ENCODE measurements around the gene SCD. TPM values are rescaled to one million over a fixed set of nuclear protein-coding genes. Genes with fewer than 3 reads are reported as not detected.

The SCD gene
- total RNA-seq, 1 experiment from 2014 or later, result 518 TPM

GRCh38 chr10:100355086-100355485, 8.1 kb downstream of the SCD start:
- Histone ChIP-seq H3K4me1 (replicated peaks; ENCODE audit: insufficient read depth) (peaks cover 19% of the 10 kb centered on the region), H4K20me1 (ENCODE audit: insufficient read depth) (0 out of 2 replicates have a peak, but pooled peaks cover 8% of the 10 kb centered on the region), H3K79me2 (ENCODE audit: low read depth) (peaks cover 54% of the 10 kb centered on the region), H2AFZ (no peak overlapping the region), H3K36me3 (ENCODE audit: low read depth) (peaks cover 67% of the 10 kb centered on the region), H3K4me3 (no peak overlapping the region), H3F3A (ENCODE audit: insufficient read depth, low read depth) (peaks cover 45% of the 10 kb centered on the region; the same call in 1 of the 2 replicates), H3K27ac (no peak overlapping the region), H3K9me3 (ENCODE audit: insufficient read depth, low read depth) (no peaks in the 10 kb centered on the region), H3K9me2 (ENCODE audit: insufficient read depth) (no peaks in the 10 kb centered on the region), H3K27me3 (ENCODE audit: insufficient read depth, low read depth) (no peaks in the 10 kb centered on the region), H3K4me2 (no peak overlapping the region)
- ChIA-PET CTCF (no interaction called here), POLR2A (ENCODE audit: unreplicated experiment) (interaction anchor here (0.7 kb wide), 1 partner anchor 16 kb away, joined by 4 read pairs; no protein-coding TSS in a partner anchor)
- no TSS peak for BruUV-seq (replicated peaks)
- DNase-seq, result no peak
- TF ChIP-seq EZH2 (IDR thresholded peaks at IDR 0.05; ENCODE audit: low read depth) (no peak), CTCF (conservative IDR thresholded peaks at IDR 0.05) (no peak)
- intact Hi-C loops (cut with micrococcal nuclease; ENCODE audit: unreplicated experiment), result no loop called here

- Histone ChIP-seq H3K4me2 (no peak overlapping the region), H3F3A (ENCODE audit: insufficient read depth, low read depth) (peaks cover 51% of the 10 kb centered on the region), H3K4me1 (replicated peaks; ENCODE audit: insufficient read depth) (peaks cover 7% of the 10 kb centered on the region), H3K79me2 (ENCODE audit: low read depth) (peaks cover 42% of the 10 kb centered on the region), H2AFZ (no peak overlapping the region), H3K27me3 (ENCODE audit: insufficient read depth, low read depth) (no peaks in the 10 kb centered on the region), H3K9me3 (ENCODE audit: insufficient read depth, low read depth) (no peaks in the 10 kb centered on the region), H3K36me3 (ENCODE audit: low read depth) (peaks cover 57% of the 10 kb centered on the region), H4K20me1 (ENCODE audit: insufficient read depth) (no peaks in the 10 kb centered on the region), H3K4me3 (no peak overlapping the region), H3K9me2 (ENCODE audit: insufficient read depth) (no peaks in the 10 kb centered on the region), H3K27ac (no peak overlapping the region)
- ChIA-PET CTCF (no interaction called here), POLR2A (ENCODE audit: unreplicated experiment) (no interaction called here)
- no TSS peak for BruUV-seq (replicated peaks)
- TF ChIP-seq CTCF (conservative IDR thresholded peaks at IDR 0.05) (no peak), EZH2 (IDR thresholded peaks at IDR 0.05; ENCODE audit: low read depth) (no peak)
- intact Hi-C loops (cut with micrococcal nuclease; ENCODE audit: unreplicated experiment), result no loop called here
- DNase-seq, result no peak
Measured at GRCh38 chr10:100356067-100357017, 9.3 kb downstream of the SCD start.

DNA sequence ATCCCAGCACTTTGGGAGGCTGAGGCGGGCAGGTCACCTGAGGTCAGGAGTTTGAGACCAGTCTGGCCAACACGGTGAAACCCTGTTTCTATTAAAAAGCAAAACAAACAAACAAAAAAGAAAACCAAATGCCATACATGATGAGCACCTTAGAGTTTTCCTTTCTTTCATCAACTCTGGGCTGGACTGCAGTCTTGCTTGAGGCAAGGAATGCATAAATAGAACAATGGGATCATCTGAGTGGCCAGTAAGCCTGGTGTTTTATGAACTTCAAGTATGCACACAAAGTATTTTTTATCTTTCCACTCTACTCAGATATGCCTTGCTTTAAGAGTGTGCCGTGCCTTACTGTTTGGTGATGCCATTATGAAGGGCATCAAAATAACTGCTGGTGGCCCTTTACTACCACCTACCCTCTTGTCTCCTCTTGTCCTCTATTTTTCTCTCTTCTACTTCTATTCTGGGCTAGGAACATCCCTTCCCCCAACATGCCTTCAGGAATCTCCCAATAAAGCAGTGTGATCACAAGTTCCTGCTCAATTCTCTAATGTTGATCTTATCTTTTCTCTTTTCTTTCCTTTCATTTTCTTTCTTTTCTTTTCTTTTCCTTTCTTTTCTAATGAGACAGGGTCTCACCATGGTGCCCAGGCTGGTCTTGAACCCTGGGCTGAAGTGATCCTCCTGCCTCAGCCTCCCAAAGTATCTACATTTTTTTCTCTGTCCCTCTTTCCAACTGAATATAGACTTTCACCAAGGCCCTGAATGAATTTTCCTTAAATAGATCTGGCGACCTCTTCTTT, 10.2 kb downstream of the SCD start:
- ChIA-PET CTCF (no interaction called here), POLR2A (ENCODE audit: unreplicated experiment) (no interaction called here)
- no peak overlapping the region for H2AFZ ChIP-seq
- no peaks in the 10 kb centered on the region for H3K9me2 ChIP-seq (ENCODE audit: insufficient read depth)
- peaks cover 60% of the 10 kb centered on the region for H3F3A ChIP-seq (ENCODE audit: insufficient read depth, low read depth)
- no peaks in the 10 kb centered on the region for H3K27me3 ChIP-seq (ENCODE audit: insufficient read depth, low read depth)
- H4K20me1 ChIP-seq (ENCODE audit: insufficient read depth), result no peaks in the 10 kb centered on the region
- intact Hi-C loops (cut with micrococcal nuclease; ENCODE audit: unreplicated experiment), result no loop called here
- no peak for TF ChIP-seq CTCF (conservative IDR thresholded peaks at IDR 0.05)
- H3K27ac ChIP-seq, result peak overlapping the region; percentile 29; the same call in 1 of the 2 replicates
- no peak overlapping the region for H3K4me3 ChIP-seq
- H3K4me1 ChIP-seq (replicated peaks; ENCODE audit: insufficient read depth), result peaks cover 1% of the 10 kb centered on the region; the same call in 1 of the 2 replicates
- peaks cover 33% of the 10 kb centered on the region for H3K79me2 ChIP-seq (ENCODE audit: low read depth)
- BruUV-seq (replicated peaks), result no TSS peak
- no peak overlapping the region for H3K4me2 ChIP-seq
- H3K36me3 ChIP-seq (ENCODE audit: low read depth), result peaks cover 49% of the 10 kb centered on the region
- H3K9me3 ChIP-seq (ENCODE audit: insufficient read depth, low read depth), result no peaks in the 10 kb centered on the region
- DNase-seq, result no peak

Data from PC-9 (cell line).